Brain pericyte (primary cell): ENCODE measurements around the gene CES1.
"Not testable (repeated sequence)": the region's sequence is repeated elsewhere in the genome, so short reads cannot be mapped to it uniquely, and the experiment has no call there.

Source experiments
- DNase-seq: peaks from one replicate; pipeline ENCODE4 v3.0.0-alpha.2; 2012; ENCODE audit warnings: low read depth, low spot score

Gene CES1

DNA sequence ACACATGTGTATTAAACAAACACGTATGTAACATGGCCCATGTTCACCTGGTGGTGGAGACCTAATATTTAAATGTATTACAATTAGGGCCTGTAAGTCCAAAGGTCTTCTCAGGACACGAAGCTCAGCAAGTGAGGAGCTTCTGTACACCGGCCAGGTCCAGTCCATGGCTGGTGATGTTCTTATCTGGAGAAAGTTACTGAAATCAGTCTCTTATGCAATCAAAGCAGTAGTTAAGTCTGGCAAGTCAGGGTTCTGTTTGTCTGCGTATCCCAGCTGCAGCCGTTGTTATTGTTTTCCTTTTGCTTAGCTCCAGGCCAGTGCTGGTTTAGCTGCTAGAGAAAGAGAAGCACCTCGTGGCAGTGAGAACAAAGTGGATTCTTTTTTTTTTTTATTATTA, 41.4 kb downstream of the CES1 start:
- not testable (repeated sequence) for DNase-seq

DNA sequence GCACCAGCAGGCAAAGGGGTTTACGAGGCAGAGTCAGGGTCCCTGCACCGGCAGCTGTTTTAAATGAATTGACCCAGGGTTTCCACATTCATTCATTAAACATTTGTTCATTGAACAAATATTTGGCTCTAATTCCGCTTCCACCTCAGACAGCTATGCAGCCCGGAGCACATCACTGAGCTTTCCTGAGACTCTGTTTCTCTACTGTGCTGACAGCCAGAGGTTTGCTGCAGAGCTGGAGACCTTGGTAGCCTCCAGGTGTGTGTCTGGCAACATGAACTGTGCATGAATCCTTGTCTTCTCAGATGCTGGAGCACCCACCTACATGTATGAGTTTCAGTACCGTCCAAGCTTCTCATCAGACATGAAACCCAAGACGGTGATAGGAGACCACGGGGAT, 42.7 kb downstream of the CES1 start:
- not testable (repeated sequence) for DNase-seq

DNA sequence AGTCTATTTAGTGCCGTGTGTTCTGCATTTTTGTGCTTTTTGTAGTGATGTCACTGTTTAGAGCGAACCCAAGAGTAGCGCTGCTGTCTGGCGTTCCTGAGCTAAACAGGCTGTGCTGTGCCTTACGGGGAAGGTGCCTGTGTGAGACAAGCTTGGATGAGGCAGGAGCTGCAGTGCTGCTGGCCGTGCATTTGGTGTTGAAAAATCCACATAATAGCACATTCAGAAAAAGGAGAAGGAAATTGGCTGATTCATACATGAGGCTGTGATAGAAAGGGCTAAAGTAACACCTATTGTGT, 50.2 kb downstream of the CES1 start:
- not testable (repeated sequence) for DNase-seq

DNA sequence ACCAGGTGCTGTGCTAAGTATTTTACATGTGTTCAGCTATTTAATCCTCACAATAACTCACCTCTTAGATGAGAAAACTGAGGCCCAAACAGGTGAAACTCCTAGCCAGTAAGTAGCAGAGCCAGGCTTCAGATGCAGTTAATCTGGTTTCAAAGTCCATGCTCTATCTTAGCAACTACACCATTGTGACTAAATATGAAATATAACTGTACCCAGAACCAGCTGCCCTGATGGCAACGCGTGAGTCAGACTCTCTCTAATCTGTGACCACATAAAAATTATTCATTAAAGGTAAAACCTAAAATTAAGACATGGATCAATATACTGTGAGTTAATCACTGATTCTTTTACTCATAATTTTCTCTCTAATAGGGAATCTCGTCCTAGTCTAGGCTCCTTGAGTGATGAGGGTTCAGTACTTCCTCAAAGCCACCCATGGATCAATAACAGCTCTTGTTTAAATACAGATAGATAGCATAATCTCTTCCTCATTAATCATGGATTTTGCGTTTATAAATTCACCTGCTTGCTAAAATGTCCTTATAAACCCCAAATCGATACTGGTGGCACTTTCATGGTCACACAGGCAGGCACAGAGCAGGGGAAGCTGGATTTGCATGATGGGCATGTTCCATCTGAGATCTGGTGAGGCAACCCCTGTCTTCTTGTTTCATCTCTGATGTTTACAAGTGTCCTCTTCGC, 50.7 kb downstream of the CES1 start:
- DNase-seq = not testable (repeated sequence)

DNA sequence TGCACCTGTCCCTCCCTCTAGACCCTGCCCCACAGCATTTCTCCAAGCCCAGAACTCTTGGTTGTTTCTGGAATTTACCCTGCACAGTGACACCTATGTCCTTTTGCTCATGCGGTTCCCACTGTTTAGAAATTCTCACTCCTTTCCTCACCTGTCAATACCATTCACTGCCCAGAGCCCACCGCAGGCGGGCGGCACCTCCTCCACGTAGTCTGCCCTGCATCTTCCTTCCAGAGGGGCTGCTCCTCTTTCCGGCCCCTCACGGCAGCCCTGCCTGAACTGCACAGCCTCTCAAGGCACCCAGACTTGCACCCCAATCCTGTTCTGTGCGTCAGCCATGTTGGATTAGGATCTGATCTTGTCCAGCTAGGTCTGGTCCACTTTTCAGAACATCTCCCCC, 51.4 kb downstream of the CES1 start:
- DNase-seq = not testable (repeated sequence)

DNA sequence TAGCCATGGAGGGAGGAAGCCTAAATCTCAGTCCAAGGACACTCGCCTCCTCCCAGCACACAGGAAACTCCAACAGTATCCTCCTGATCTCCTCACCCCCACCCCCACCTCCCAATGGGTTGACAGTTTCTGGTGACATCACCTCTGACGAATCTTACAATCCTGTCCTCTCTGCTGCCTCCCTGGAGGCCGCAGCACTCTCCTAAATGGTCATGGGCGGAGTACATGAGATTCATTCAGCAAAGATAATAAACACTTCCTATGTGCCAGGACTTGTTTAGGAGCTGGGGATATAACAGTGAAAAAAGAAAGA, 52.8 kb downstream of the CES1 start:
- not testable (repeated sequence) for DNase-seq

DNA sequence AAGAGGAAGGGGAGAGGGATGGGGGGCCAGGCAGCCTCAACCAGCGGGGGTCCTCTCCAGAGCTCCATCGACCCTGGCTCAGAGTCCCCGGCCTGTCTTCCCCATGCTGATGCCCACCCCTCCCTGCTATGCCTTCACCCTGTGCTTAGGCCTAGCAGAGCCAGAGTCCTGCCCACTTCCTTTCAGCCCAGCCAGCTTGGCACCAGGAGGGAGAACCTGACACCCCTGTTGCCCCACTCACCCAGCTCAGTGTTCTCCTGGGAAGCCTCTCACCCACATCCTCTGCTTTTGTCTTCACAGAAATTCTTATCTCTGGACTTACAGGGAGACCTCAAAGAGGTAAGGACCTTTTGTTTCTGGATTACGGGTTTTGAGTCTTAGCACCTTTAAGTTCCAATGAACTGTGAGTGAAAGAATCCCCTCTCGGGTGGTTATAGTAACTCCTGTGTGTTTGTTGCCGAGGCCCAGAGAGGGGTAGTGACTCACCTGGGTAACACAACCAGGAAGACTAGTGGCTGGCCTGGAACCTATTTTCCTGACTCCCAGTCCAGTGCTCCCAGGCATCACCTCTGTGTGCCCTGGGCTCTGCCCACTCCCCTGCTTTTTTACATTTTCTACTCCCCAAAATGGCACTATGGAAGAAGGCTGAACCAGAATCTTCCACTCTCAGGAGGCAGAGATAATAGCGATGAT, 53.3 kb downstream of the CES1 start:
- DNase-seq = no peak

DNA sequence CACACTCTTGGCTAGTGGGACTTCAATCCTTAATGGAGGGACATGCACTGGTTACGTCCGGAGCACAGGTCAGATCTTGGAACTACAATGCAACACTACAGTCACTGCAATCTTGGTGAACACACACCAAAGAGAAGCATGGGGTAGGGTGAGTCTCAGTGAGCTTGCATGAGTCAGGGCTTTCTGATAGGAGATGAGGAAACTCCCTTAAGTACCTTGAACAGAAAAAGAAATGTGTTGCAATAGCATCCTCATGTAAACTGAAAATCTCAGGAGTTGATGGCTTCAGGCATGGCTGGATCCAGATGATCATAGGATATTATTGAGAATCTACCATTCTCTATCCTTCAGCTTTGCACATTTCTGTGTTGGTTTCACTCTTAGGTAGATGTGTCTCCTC, 54.1 kb downstream of the CES1 start:
- no peak for DNase-seq

DNA sequence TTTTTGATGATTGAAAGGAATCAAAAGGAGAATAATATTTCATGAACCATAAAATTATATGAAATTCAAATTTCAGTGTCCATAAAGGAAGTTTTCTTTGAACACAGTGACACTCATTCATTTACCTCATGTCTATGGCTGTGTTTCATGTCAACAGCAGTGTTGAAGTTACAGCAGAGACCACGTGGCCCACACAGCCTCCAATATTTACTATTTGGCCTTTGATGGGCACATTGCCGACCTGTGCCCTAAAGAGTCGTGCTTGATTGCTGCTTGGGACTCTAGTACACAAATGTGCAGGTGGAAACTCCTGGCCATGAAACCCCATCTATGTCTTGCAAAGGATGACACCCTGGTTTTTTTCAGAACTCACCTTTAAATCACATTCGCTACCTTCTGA, 57.0 kb downstream of the CES1 start:
- DNase-seq = no peak

DNA sequence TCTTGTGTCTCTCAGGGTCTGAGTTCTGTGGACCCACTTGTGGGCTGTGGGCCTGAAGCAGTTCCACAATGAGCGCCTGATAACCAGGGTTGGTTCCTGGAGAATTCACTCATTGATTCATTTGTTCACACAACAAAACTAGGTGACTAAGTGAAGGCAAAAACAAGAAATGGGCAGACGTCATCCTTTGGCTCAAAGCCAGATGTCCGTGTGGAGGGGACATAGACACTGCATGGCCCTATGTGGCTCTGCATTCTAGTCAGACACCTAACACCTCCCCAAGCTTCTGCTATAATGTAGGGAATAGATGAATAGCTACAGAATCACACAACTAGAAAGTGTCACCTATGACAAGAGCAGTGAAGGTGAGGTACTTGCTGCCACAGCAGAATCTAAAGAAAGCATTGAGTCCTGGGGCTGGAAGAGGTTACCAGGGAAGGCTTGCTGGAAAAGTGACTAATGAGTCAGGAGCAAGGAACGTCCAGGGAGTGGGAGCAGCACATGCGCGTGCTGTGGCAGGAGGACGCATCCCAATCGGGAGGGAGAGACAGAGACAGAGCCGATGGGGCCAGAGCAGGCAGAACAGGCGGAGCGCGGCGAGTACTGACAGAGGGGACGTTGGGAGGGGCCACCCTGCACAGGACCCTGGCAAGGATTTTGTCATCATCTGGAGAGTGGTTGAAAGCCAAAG, 58.9 kb downstream of the CES1 start:
- no peak for DNase-seq

DNA sequence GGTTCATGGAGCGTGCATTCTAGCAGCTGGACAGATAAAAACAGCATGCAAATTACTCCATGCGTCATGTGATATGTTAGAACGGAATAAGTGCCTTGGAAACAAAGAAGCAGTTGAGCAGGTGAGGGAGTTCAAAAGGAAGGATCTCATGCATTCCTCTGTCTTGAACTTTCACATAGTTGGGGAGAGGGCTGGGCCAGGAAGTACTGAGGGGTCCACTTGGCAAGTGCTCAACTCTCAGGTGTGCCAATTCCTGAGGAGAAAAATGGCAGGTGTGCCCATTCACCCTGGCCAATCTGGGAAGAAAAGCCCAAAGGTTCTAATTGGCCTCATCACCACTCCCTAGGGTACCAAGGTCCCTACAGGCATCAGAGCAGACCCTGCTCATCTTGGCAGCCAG, 67.7 kb downstream of the CES1 start:
- no peak for DNase-seq

DNA sequence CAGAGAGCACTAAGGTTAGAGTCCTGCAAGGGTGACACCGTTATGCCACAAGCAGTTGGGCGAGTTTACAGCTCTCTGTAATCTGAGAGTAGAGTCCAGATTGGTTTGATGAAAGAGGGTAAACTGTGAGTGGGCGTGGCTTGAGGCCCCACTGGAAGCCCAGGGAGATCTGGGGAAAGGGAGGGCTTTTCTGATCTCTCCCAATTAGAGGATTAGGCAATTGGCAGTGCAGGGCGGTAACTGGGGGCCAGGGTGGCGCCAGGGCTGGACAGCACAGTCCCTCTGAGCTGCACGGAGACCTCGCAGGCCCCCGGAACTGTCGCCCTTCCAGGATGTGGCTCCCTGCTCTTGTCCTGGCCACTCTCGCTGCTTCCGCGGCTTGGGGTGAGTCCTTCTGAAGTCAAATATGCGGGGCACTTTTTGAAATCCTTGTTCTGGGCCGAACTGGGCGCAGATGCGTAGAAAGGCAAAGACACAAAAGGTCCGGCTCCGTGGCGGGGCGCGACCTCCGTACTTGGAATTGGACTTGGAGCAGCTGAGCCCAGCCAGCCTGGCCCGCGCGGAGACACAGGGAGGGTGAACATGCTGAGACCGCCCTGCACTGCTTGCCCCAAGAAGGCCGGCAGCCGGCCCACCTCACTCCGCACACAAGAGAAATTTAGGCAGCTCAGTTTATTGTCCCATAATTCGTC, 72.4 kb downstream of the CES1 start:
- no peak for DNase-seq

DNA sequence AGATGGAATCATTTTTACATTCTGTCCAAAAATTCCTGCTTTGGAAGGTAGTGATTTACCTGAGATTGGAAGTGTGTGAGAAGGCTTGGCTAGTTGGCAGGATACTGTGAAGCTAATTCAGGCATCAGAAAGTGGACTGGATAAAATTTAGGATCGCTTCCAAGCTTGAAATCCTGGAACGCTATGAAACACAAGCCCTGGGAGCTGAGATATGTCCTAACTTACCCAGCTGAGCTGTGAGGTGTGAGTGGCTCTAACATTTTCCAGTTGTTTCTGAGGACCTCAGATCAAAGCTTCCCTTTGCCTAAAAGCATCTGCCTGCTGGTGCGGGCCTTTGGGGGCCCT, 73.0 kb downstream of the CES1 start:
- DNase-seq = not testable (repeated sequence)

DNA sequence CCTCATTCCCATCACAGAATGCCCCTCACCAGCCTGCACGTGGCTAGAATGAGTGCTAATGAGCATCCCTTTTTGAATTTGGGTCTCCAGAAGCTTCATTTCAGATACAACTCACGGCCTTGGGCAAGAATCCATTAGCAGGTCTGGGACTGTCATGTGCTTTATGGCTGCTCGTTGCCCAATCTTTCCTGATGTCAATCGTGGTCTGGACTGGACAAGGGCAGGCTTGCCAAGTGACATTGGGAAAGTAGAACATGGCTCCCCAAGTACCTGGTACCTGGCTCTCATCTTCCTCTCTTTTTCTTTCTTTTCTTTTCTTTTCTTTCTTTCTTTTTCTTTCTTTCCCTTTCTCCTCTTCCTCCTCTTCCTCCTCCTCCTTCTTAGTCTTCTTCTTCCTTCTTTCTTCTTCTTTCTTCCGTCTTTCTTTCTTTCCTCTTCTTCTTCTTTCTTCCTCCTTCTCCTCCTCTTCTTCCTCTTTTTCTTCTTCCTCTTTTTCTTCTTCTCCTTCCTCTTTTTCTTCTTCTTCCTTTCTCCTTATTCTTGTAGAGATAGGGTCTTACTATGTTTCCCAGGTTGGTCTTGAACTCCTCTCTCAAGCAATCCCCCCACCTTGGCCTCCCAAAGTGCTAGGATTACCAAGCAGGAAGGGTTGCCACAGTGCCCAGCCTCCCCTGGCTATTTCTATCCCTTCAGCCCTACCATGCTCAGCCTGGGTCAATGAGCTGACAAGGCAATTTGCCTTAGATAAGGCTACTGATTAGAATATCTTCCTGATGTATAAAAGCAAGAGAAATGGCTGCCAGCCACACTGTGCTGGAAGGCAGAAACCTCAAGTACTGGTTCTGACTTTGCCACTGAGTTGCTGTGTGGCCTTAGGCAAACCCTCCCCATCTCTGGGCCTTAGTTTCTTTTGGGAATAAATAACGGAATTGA, 75.0 kb downstream of the CES1 start:
- not testable (repeated sequence) for DNase-seq

DNA sequence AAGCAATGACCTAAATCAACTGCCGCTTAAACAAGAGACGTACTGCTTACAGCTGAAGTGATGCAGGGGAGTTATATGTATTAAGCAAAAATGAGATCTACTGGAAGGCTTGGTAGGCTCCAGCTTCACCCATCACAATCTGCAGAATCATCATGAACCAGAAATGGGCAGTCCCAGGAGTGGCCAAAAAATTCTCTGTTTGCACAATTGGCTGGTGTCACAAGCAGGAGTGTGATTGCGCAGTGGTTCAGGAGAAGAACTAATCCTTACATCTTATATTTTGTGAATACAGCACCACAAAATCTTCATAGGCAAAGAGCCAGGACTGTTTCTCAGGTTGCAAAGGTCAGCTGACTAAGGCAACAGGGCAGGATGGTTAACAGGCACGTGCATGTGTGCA, 75.9 kb downstream of the CES1 start:
- DNase-seq = no peak

DNA sequence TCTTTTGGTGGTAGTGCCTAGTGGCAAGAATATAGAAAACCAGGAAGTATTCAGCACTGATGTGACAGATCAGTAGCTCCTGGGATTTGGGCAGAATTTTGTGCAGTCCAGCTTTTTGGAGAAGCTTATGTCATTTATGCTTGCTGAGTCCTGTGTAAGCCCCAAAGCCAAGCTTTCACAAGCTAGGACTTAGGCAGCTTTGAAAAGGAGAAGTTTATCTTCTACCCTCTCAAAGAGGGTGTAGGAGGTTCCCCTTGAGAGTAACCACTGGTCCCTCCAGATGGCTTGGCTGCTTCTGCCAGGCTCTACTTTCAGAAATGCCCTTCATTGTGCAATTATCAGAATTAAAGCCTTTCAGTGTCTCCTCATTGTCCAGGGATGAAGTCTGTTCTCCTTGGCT, 78.8 kb downstream of the CES1 start:
- no peak for DNase-seq

DNA sequence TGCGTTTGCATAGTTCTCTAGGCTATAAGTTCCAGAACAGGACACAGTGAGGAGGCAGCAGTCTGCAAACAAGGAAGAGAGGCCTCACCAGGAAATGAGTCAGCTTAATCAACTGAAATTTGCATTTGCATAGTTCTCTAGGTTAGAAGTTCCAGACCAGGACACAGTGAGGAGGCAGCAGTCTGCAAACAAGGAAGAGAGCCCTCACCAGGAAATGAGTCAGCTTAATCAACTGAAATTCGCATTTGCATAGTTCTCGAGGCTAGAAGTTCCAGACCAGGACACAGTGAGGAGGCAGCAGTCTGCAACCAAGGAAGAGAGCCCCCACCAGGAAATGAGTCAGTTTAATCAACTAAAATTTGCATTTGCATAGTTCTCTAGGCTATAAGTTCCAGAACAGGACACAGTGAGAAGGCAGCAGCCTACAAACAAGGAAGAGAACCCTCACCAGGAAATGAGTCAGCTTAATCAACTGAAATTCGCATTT, 79.7 kb downstream of the CES1 start:
- DNase-seq = not testable (repeated sequence)
